Endothelial cell of umbilical vein (primary cell): ENCODE results near the gene ITSN1. TPM values are rescaled to one million over a fixed set of nuclear protein-coding genes. Genes with fewer than 3 reads are reported as not detected.

Experiments
- BruUV-seq: library from RNA; stranded (reverse); fragments of 400-500 nt; replicated peaks from 2 replicates; lab custom pipeline; 2021; lab: Mats Ljungman, UMichigan
- CTCF ChIA-PET: fragments of 300-600, 350-600 bp; sonication (Branson Sonifier 250); formaldehyde crosslinking; loops from one replicate; lab custom pipeline; 2021; ENCODE audit warnings: antibody characterized with exemption, inconsistent platforms; lab: Charles Lee
- POLR2A ChIA-PET: fragments of 300-600, 350-600 bp; sonication (Branson Sonifier 250); formaldehyde crosslinking; loops from one replicate; lab custom pipeline; 2021; ENCODE audit warnings: antibody characterized with exemption, inconsistent platforms; lab: Charles Lee
- DNase-seq: peaks from one replicate; pipeline ENCODE4 v3.0.0-alpha.2; 2011; ENCODE audit warnings: low read depth, low spot score
- FAIRE-seq: peaks from 2 replicates; lab custom pipeline; 2011; peaks lifted over from hg19 to GRCh38; lab: Jason Lieb, UNC
- H2AFZ ChIP-seq: 2 replicates; pipeline ENCODE4 v1.6.0; 2012; ENCODE audit warnings: low read depth, low read length, control low read depth, inconsistent platforms
- H3K27ac ChIP-seq: 2 replicates; pipeline ENCODE4 v1.5.1; 2011; ENCODE audit warnings: low read depth, mild to moderate bottlenecking, control low read depth, low read length, moderate library complexity; ENCODE audit not compliant: insufficient read depth
- H3K27me3 ChIP-seq, 2 experiments: 2 replicates each; pipeline versions ENCODE4 v1.6.0 to v1.6.1; 2011; ENCODE audit warnings: low read length in 2 of 2, mixed read lengths in 1 of 2; ENCODE audit not compliant: control insufficient read depth in 2 of 2, insufficient read depth in 2 of 2
- H3K36me3 ChIP-seq, 2 experiments: 2 replicates in 1 of 2; 3 replicates in 1 of 2; pipeline ENCODE4 v1.5.1; 2011; ENCODE audit warnings: low read length in 2 of 2, mild to moderate bottlenecking in 1 of 2, moderate library complexity in 1 of 2; ENCODE audit not compliant: control insufficient read depth in 2 of 2, insufficient read depth in 2 of 2; ENCODE audit errors: extremely low read depth in 1 of 2
- H3K4me1 ChIP-seq: 3 replicates; pipeline ENCODE4 v1.5.1; 2011; ENCODE audit warnings: mild to moderate bottlenecking, low read length; ENCODE audit not compliant: control insufficient read depth, insufficient read depth; ENCODE audit errors: extremely low read depth
- H3K4me2 ChIP-seq: 2 replicates; pipeline ENCODE4 v1.6.1; 2011; ENCODE audit warnings: low read length, control low read depth, mixed read lengths; ENCODE audit not compliant: insufficient read depth
- H3K4me3 ChIP-seq, 3 experiments: fragments of 200-600 bp in 1 of 3; sonication (generic), shearing (Covaris generic) in 1 of 3; replicated peaks in 1 of 3; 2 replicates each; pipeline ENCODE4 v1.5.1; 2011 to 2016; ENCODE audit warnings: control low read depth in 3 of 3, low read length in 3 of 3, mild to moderate bottlenecking in 2 of 3, inconsistent platforms in 1 of 3, low read depth in 1 of 3, moderate library complexity in 1 of 3; ENCODE audit not compliant: insufficient read depth in 1 of 3
- H3K79me2 ChIP-seq: 2 replicates; pipeline ENCODE4 v1.6.0; 2012; ENCODE audit warnings: low read length, inconsistent platforms; ENCODE audit not compliant: control insufficient read depth, insufficient read depth
- H3K9ac ChIP-seq: replicated peaks from 2 replicates; pipeline ENCODE3; 2011; ENCODE audit warnings: low read length, control low read depth; ENCODE audit not compliant: insufficient read depth; ENCODE audit errors: extremely low read depth
- H3K9me1 ChIP-seq: replicated peaks from 3 replicates; pipeline ENCODE4 v1.6.0; 2011; ENCODE audit warnings: mild to moderate bottlenecking, low read length; ENCODE audit not compliant: control insufficient read depth, insufficient read depth; ENCODE audit errors: extremely low read depth
- H3K9me3 ChIP-seq: replicated peaks from 2 replicates; pipeline ENCODE4 v1.5.1; 2012; ENCODE audit warnings: low read length, inconsistent platforms; ENCODE audit not compliant: control insufficient read depth, insufficient read depth
- H4K20me1 ChIP-seq: replicated peaks from 2 replicates; pipeline ENCODE3; 2011; ENCODE audit warnings: mild to moderate bottlenecking, low read length; ENCODE audit not compliant: control insufficient read depth, insufficient read depth; ENCODE audit errors: extremely low read depth
- EZH2 ChIP-seq: IDR thresholded peaks from 2 replicates; pipeline ENCODE4 v1.6.1; 2012; ENCODE audit warnings: borderline replicate concordance, low read depth, mild to moderate bottlenecking, moderate library complexity, low read length, inconsistent platforms; ENCODE audit not compliant: severe bottlenecking
- FOS ChIP-seq: IDR thresholded peaks from 2 replicates; pipeline ENCODE4 v1.6.1; 2011; ENCODE audit warnings: mild to moderate bottlenecking, low read length, moderate library complexity, borderline replicate concordance; ENCODE audit not compliant: insufficient read depth
- GATA2 ChIP-seq: IDR thresholded peaks from 2 replicates; pipeline ENCODE4 v1.7.0; 2011; ENCODE audit warnings: low read depth, mild to moderate bottlenecking, moderate library complexity, mixed read lengths, low read length; ENCODE audit not compliant: insufficient read length, insufficient read depth
- JUN ChIP-seq: IDR thresholded peaks from 2 replicates; pipeline ENCODE4 v1.6.1; 2011; ENCODE audit warnings: borderline replicate concordance, low read depth; ENCODE audit not compliant: insufficient read length, insufficient read depth
- MYC ChIP-seq: IDR thresholded peaks from one replicate; pipeline ENCODE4 v1.6.1; 2011; ENCODE audit warnings: mild to moderate bottlenecking, low read depth, low read length
- POLR2A ChIP-seq: IDR thresholded peaks from 2 replicates; pipeline ENCODE4 v1.6.1; 2012; ENCODE audit warnings: low read depth, mild to moderate bottlenecking, control low read depth, low read length
- POLR2AphosphoS5 ChIP-seq: IDR thresholded peaks from 2 replicates; pipeline ENCODE4 v1.6.1; 2012; ENCODE audit warnings: low read depth, mild to moderate bottlenecking, control low read depth, low read length, moderate library complexity; ENCODE audit not compliant: insufficient read depth
- dilution Hi-C: fragments of 300-500 bp; cut with MboI; formaldehyde crosslinking; loops from one replicate; pipeline ENCODE4 v1.15.0; 2019; ENCODE audit warnings: low sequenced_read_pairs; ENCODE audit not compliant: extremely low pct_ligation_motif_present
- intact Hi-C: fragments of 100-400 bp; cut with micrococcal nuclease; formaldehyde crosslinking; loops from one replicate; pipeline ENCODE4 v1.10.0; 2022
- polyA plus RNA-seq, 4 experiments: library from polyadenylated mRNA; depleted of rRNA in 3 of 4; stranded (reverse) in 3 of 4; unstranded in 1 of 4; fragments of >200 nt; gene quantifications; 2 replicates each; pipeline versions ENCODE4 v1.2.1 to v1.2.3, GENCODE V29; 2011 to 2012; ENCODE audit warnings: missing spikeins in 1 of 4
- total RNA-seq: library from RNA; stranded (reverse); gene quantifications from 2 replicates; pipeline ENCODE4 v1.2.3, GENCODE V29; 2021
- TF ChIP-seq, protein P1 (sequence below): IDR thresholded peaks from 2 replicates; pipeline ENCODE4 v1.6.1; 2011; ENCODE audit not compliant: insufficient read depth, insufficient read length
- TF ChIP-seq, protein P2 (sequence below), 2 donors: IDR thresholded peaks; 1 replicate in 1 of 2; 2 replicates in 1 of 2; pipeline ENCODE4 v1.5.1; 2011; ENCODE audit warnings: low read length in 2 of 2, mild to moderate bottlenecking in 2 of 2, moderate library complexity in 2 of 2, control low read depth in 1 of 2, inconsistent platforms in 1 of 2, low read depth in 1 of 2; ENCODE audit not compliant: insufficient read depth in 1 of 2; ENCODE audit errors: extremely low read depth in 1 of 2

Gene ITSN1
- total and polyA plus RNA-seq, 2 donors (not counting 3 experiments of a cell fraction or from before 2014, with no cell fraction given) = 72.2 to 86.8 TPM

DNA sequence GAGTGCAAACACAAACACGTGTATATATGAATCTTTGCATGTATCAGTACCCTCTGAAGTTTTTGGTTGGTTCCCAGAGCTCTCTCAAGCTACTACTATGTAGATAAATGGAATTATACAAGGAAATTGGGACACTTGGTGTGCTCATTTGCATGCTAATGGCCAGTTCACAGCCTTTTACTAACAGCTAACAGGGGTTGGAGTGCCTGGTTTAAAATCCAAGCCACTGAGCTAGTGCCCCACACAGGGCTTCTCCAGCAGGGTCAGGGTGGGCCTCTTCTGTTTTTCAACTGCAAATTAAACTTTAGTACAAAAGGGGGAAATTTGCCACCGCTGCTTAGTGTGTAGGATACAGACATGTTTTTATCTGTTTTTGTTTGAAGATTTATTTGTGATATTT lies 152.3 kb downstream of the ITSN1 start:
- Histone ChIP-seq H3K27me3 (no peaks in the 10 kb centered on the region), H3K4me1 (peaks cover 11% of the 10 kb centered on the region), H3K79me2 (no peaks in the 10 kb centered on the region), H3K27ac (no peak overlapping the region), H3K9me3 (no peaks in the 10 kb centered on the region), H4K20me1 (no peaks in the 10 kb centered on the region), H3K4me2 (no peak overlapping the region), H3K4me3 (no peak overlapping the region), H2AFZ (no peak overlapping the region), H3K36me3 (peaks cover 14 to 21% of the 10 kb centered on the region in 2 experiments), H3K9me1 (no peaks in the 10 kb centered on the region), H3K9ac (no peak overlapping the region)
- no TSS peak for BruUV-seq
- no peak for FAIRE-seq
- TF ChIP-seq, protein P1, sequence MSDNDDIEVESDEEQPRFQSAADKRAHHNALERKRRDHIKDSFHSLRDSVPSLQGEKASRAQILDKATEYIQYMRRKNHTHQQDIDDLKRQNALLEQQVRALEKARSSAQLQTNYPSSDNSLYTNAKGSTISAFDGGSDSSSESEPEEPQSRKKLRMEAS = no peak
- TF ChIP-seq MYC = no peak
- TF ChIP-seq, protein P2, sequence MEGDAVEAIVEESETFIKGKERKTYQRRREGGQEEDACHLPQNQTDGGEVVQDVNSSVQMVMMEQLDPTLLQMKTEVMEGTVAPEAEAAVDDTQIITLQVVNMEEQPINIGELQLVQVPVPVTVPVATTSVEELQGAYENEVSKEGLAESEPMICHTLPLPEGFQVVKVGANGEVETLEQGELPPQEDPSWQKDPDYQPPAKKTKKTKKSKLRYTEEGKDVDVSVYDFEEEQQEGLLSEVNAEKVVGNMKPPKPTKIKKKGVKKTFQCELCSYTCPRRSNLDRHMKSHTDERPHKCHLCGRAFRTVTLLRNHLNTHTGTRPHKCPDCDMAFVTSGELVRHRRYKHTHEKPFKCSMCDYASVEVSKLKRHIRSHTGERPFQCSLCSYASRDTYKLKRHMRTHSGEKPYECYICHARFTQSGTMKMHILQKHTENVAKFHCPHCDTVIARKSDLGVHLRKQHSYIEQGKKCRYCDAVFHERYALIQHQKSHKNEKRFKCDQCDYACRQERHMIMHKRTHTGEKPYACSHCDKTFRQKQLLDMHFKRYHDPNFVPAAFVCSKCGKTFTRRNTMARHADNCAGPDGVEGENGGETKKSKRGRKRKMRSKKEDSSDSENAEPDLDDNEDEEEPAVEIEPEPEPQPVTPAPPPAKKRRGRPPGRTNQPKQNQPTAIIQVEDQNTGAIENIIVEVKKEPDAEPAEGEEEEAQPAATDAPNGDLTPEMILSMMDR (IDR thresholded peaks at IDR 0.05; ENCODE audit: extremely low read depth in 1 of 2, insufficient read depth in 1 of 2, low read depth in 1 of 2, low read length in 2 of 2) = no peak
- TF ChIP-seq JUN = no peak
- TF ChIP-seq EZH2 = no peak
- TF ChIP-seq FOS = no peak
- TF ChIP-seq POLR2A = no peak
- TF ChIP-seq GATA2 = no peak
- no peak for TF ChIP-seq POLR2AphosphoS5
- ChIA-PET CTCF (interaction anchor here (1.5 kb wide), 1 partner anchor 189 kb away, joined by 5 read pairs; no protein-coding TSS in a partner anchor), POLR2A (no interaction called here)
- dilution Hi-C loops = no loop called here
- intact Hi-C loops = no loop called here
- no peak for DNase-seq
